ENCODE measurements around the gene SNAP25.

SNAP25 gene
- 0 to 0.07 (median 0.05) reads per million in 3 experiments for total RNA-seq

GRCh38 chr20:10218536-10219451, at the start of gene SNAP25:
TSS of gene SNAP25 (plus strand) at chr20:10218830. CDS start at chr20:10275492, 56,662 bp downstream.
- peak; percentile 33 for DNase-seq

- no peak for DNase-seq
Observed at GRCh38 chr20:10169752-10170151, 48.9 kb upstream of the SNAP25 start.

GRCh38 chr20:10170261-10170660, 48.4 kb upstream of the SNAP25 start:
- DNase-seq: no peak

GRCh38 chr20:10171864-10172751, 46.5 kb upstream of the SNAP25 start:
- no peak for DNase-seq

- DNase-seq: no peak
Observed at GRCh38 chr20:10172998-10173655, 45.5 kb upstream of the SNAP25 start.

GRCh38 chr20:10174400-10174799, 44.2 kb upstream of the SNAP25 start:
- DNase-seq: no peak

GRCh38 chr20:10177326-10177725, 41.3 kb upstream of the SNAP25 start:
- no peak for DNase-seq

GRCh38 chr20:10178091-10178490, 40.5 kb upstream of the SNAP25 start:
- DNase-seq: no peak

GRCh38 chr20:10178727-10179313, 39.8 kb upstream of the SNAP25 start:
- DNase-seq: no peak

GRCh38 chr20:10179574-10180298, 38.9 kb upstream of the SNAP25 start:
- no peak for DNase-seq

GRCh38 chr20:10180651-10181235, 37.9 kb upstream of the SNAP25 start:
- DNase-seq: no peak

- DNase-seq: no peak
Observed at GRCh38 chr20:10185741-10186558, 32.7 kb upstream of the SNAP25 start.

- DNase-seq: no peak
Observed at GRCh38 chr20:10190456-10190855, 28.2 kb upstream of the SNAP25 start.

GRCh38 chr20:10192171-10192570, 26.5 kb upstream of the SNAP25 start:
- no peak for DNase-seq

GRCh38 chr20:10194166-10194565, 24.5 kb upstream of the SNAP25 start:
- DNase-seq: no peak

GRCh38 chr20:10200330-10200729, 18.3 kb upstream of the SNAP25 start:
- no peak for DNase-seq

- no peak for DNase-seq
Observed at GRCh38 chr20:10201321-10201870, 17.2 kb upstream of the SNAP25 start.

GRCh38 chr20:10209091-10209490, 9.5 kb upstream of the SNAP25 start:
- DNase-seq: no peak

- no peak for DNase-seq
Observed at GRCh38 chr20:10213526-10213925, 5.1 kb upstream of the SNAP25 start.

GRCh38 chr20:10216146-10216791, 2.4 kb upstream of the SNAP25 start:
- DNase-seq: no peak
